CD4-positive, alpha-beta T cell (primary cell): Measurements from ENCODE around the gene FAM221B. TPM values are rescaled to one million over a fixed set of nuclear protein-coding genes. Genes with fewer than 3 reads are reported as not detected.

Source experiments
- ATAC-seq: fragments of 200-7000 bp; cut with Tn5 transposase; one replicate; pipeline ENCODE4 v1.10.0; 2022; ENCODE audit warnings: mild to moderate bottlenecking; ENCODE audit not compliant: poor library complexity
- CTCF ChIA-PET: fragments of 350-600 bp; sonication (Branson Sonifier 250); formaldehyde crosslinking; loops from one replicate; lab custom pipeline; 2021; ENCODE audit warnings: antibody characterized with exemption, inconsistent platforms; lab: Charles Lee
- POLR2A ChIA-PET: fragments of 350-600 bp; sonication (Branson Sonifier 250); formaldehyde crosslinking; loops from one replicate; lab custom pipeline; 2021; ENCODE audit warnings: antibody characterized with exemption, inconsistent platforms; lab: Charles Lee
- DNase-seq, 14 experiments: peaks; one replicate each; pipeline ENCODE4 v3.0.0-alpha.2; 2013 to 2020; ENCODE audit warnings: mixed read lengths in 2 of 14
- H3K27ac ChIP-seq, 2 donors: one replicate each; pipeline versions ENCODE4 v1.5.1 to v1.7.0; 2013; ENCODE audit warnings: low read length in 2 of 2, low read depth in 1 of 2, mild to moderate bottlenecking in 1 of 2
- H3K27me3 ChIP-seq, 2 experiments: 1 replicate in 1 of 2; 2 replicates in 1 of 2; pipeline versions ENCODE4 v1.6.1 to v1.7.0; 2013; ENCODE audit warnings: low read length in 2 of 2, control low read depth in 1 of 2, mild to moderate bottlenecking in 1 of 2, moderate library complexity in 1 of 2; ENCODE audit not compliant: insufficient read depth in 2 of 2, control insufficient read depth in 1 of 2
- H3K36me3 ChIP-seq: one replicate; pipeline ENCODE4 v1.6.1; 2013; ENCODE audit warnings: low read length, control low read depth; ENCODE audit not compliant: insufficient read depth
- H3K4me1 ChIP-seq: one replicate; pipeline ENCODE4 v1.6.1; 2013; ENCODE audit warnings: low read length, control low read depth; ENCODE audit not compliant: insufficient read depth
- H3K4me3 ChIP-seq: one replicate; pipeline ENCODE4 v1.5.1; 2013; ENCODE audit warnings: mild to moderate bottlenecking, low read length, moderate library complexity
- H3K9me3 ChIP-seq, 2 experiments: 1 replicate in 1 of 2; 2 replicates in 1 of 2; pipeline versions ENCODE4 v1.6.1 to v1.7.0; 2013; ENCODE audit warnings: low read length in 2 of 2, mild to moderate bottlenecking in 2 of 2, control low read depth in 1 of 2, moderate library complexity in 1 of 2; ENCODE audit not compliant: control insufficient read depth in 1 of 2, insufficient read depth in 1 of 2
- H3K27ac Mint-ChIP-seq: one replicate; pipeline ENCODE4 v1.8.0; 2020; ENCODE audit warnings: mixed read lengths
- H3K27me3 Mint-ChIP-seq: one replicate; pipeline ENCODE4 v1.8.0; 2021; ENCODE audit warnings: mixed read lengths
- H3K36me3 Mint-ChIP-seq: one replicate; pipeline ENCODE4 v1.8.0; 2021; ENCODE audit warnings: low read depth, mixed read lengths
- H3K4me1 Mint-ChIP-seq: one replicate; pipeline ENCODE4 v1.8.0; 2021; ENCODE audit warnings: low read depth, mixed read lengths
- H3K4me3 Mint-ChIP-seq: one replicate; pipeline ENCODE4 v1.8.0; 2020; ENCODE audit warnings: mild to moderate bottlenecking, mixed read lengths
- H3K9me3 Mint-ChIP-seq: one replicate; pipeline ENCODE4 v1.8.0; 2020; ENCODE audit warnings: mixed read lengths
- intact Hi-C, 2 experiments: fragments of 100-400 bp; cut with DNase I in 1 of 2; cut with micrococcal nuclease in 1 of 2; formaldehyde crosslinking; loops; one replicate each; pipeline versions ENCODE4 v1.15.1 to v1.9.0; 2023 to 2025; cut with DNase I, micrococcal nuclease
- total RNA-seq, 174 experiments: library from RNA in 2 of 174; stranded (reverse) in 2 of 174; gene quantifications; one replicate each; pipeline ENCODE4 v1.2.3 and lab custom pipeline; 2021 to 2026
- TF ChIP-seq, protein P1 (sequence below): fragments of 200-600 bp; IDR thresholded peaks from one replicate; pipeline ENCODE4 v1.8.0; 2022; ENCODE audit warnings: antibody characterized with exemption, mild to moderate bottlenecking

Gene FAM221B
- total RNA-seq, 2 experiments from 2014 or later: not detected

DNA sequence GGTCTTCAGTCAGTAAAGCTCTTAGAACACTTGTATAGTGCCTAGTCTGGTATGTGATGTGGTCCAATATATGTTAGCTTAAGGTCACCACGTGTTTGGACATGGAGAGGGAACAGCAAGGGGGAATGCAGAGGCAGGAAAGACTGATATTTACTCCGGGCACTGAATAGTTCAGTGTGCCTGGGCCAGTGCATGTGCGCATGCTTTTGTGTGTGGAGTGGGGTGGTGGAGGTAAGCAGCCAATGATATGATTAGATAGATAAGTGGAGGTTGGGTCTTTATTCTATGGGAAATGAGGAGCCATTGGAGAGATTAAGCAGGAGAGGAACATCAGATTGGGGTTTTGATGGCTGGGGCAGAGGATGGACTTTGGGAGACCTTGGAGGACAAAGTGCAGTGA, 27.7 kb upstream of the FAM221B start:
- H3K27ac Mint-ChIP-seq: no peak overlapping the region
- H3K27me3 Mint-ChIP-seq: peaks cover 5% of the 10 kb centered on the region
- TF ChIP-seq, protein P1, sequence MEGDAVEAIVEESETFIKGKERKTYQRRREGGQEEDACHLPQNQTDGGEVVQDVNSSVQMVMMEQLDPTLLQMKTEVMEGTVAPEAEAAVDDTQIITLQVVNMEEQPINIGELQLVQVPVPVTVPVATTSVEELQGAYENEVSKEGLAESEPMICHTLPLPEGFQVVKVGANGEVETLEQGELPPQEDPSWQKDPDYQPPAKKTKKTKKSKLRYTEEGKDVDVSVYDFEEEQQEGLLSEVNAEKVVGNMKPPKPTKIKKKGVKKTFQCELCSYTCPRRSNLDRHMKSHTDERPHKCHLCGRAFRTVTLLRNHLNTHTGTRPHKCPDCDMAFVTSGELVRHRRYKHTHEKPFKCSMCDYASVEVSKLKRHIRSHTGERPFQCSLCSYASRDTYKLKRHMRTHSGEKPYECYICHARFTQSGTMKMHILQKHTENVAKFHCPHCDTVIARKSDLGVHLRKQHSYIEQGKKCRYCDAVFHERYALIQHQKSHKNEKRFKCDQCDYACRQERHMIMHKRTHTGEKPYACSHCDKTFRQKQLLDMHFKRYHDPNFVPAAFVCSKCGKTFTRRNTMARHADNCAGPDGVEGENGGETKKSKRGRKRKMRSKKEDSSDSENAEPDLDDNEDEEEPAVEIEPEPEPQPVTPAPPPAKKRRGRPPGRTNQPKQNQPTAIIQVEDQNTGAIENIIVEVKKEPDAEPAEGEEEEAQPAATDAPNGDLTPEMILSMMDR: no peak
- H3K9me3 Mint-ChIP-seq: no peaks in the 10 kb centered on the region
- no peaks in the 10 kb centered on the region for H3K4me1 Mint-ChIP-seq
- ChIA-PET POLR2A (no interaction called here), CTCF (no interaction called here)
- no peaks in the 10 kb centered on the region for H3K27me3 ChIP-seq
- intact Hi-C loops: no loop called here
- H3K36me3 Mint-ChIP-seq: no peaks in the 10 kb centered on the region
- ATAC-seq (no peak), DNase-seq (no peak)
- H3K9me3 ChIP-seq: no peaks in the 10 kb centered on the region
- H3K4me3 Mint-ChIP-seq: no peak overlapping the region
- H3K36me3 ChIP-seq: no peaks in the 10 kb centered on the region
- H3K27ac ChIP-seq: no peak overlapping the region
- no peaks in the 10 kb centered on the region for H3K4me1 ChIP-seq
- H3K4me3 ChIP-seq: no peak overlapping the region

DNA sequence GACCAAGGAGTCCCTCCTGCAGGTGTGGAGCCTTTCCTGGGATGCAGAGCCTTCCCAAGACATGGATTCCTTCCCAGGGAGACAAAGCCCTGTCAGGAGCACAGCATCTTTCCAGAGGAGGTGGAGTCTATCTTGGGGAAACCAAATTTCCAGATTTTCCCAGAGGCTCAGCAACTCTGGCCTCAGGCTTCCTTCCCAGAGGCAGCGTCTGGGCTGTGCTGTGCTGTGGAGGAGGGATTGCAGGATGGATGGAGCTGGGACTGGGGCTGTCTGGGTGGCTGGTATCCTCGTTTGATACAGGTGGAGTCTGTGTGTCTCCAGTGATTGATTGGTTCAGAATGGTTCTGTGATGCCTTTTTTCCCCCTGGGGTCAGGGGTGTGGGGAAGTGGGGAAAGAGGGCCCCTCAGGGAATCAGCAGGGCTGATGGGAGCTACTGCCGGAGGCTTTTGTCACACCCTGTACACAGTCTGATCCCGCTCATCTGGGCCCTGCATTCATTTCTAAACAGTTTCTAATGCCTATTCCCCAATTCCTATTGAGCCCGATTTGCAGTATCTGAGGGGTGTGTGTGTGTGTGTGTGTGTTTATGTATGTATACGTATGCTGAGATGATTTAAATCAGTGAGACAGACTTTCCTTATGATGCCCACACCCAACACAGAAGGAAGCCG, 25.7 kb upstream of the FAM221B start:
- Histone ChIP-seq H3K9me3 (no peaks in the 10 kb centered on the region), H3K27ac (no peak overlapping the region), H3K4me3 (no peak overlapping the region), H3K27me3 (no peaks in the 10 kb centered on the region), H3K36me3 (no peaks in the 10 kb centered on the region), H3K4me1 (no peaks in the 10 kb centered on the region)
- intact Hi-C loops: no loop called here
- ATAC-seq (no peak), DNase-seq (no peak)
- H3K9me3 Mint-ChIP-seq: no peaks in the 10 kb centered on the region
- H3K4me3 Mint-ChIP-seq: no peak overlapping the region
- no peaks in the 10 kb centered on the region for H3K36me3 Mint-ChIP-seq
- H3K27me3 Mint-ChIP-seq: no peaks in the 10 kb centered on the region
- TF ChIP-seq, protein P1: no peak
- H3K4me1 Mint-ChIP-seq: no peaks in the 10 kb centered on the region
- POLR2A ChIA-PET: no interaction called here
- CTCF ChIA-PET: no interaction called here
- H3K27ac Mint-ChIP-seq: no peak overlapping the region

DNA sequence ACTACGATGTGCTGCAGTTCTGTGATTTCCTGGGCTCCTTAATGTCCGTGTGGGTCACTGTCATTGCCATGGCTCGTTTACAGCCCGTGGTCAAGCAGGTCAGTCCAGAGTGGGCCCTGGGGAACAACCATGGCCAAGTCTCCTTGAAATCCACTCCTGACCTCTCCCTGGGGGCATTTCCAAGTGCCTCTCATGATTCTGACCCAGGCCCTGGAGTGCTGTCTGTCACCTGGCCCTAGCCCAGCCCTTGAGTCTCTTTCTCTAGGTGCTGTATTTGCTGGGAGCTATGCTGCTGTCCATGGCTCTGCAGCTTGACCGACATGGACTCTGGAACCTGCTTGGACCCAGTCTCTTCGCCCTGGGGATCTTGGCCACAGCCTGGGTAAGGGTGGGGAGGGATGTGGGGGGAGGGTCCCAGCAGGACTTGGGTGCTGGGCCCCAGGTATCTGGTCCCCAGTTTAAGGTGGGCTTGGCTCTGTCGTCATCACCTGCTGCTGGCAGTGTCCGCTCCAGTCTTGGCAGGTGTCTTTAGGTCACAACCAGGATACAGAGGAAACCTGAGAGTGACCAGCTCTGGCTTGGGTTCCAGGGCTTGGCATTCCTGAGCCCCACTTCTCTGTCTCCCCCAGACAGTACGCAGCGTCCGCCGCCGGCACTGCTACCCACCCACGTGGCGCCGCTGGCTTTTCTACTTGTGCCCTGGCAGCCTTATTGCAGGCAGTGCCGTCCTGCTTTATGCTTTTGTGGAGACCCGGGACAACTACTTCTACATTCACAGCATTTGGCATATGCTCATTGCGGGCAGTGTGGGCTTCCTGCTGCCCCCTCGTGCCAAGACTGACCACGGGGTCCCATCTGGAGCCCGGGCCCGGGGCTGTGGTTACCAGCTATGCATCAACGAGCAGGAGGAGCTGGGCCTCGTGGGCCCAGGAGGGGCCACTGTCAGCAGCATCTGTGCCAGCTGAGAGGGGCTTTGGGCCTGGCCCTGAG, 24.6 kb upstream of the FAM221B start:
- TF ChIP-seq, protein P1: no peak
- H3K27ac ChIP-seq: no peak overlapping the region
- Mint-ChIP-seq H3K4me3 (no peak overlapping the region), H3K27me3 (no peaks in the 10 kb centered on the region), H3K36me3 (peaks cover 2% of the 10 kb centered on the region), H3K27ac (no peak overlapping the region), H3K9me3 (no peaks in the 10 kb centered on the region), H3K4me1 (no peaks in the 10 kb centered on the region)
- no peaks in the 10 kb centered on the region for H3K27me3 ChIP-seq
- no peaks in the 10 kb centered on the region for H3K9me3 ChIP-seq
- DNase-seq: no peak
- no peak for ATAC-seq
- POLR2A ChIA-PET: no interaction called here
- CTCF ChIA-PET: interaction anchor here (0.5 kb wide), 1 partner anchor 85 kb away, joined by 3 read pairs; no protein-coding TSS in a partner anchor
- no peaks in the 10 kb centered on the region for H3K36me3 ChIP-seq
- intact Hi-C loops: no loop called here
- H3K4me3 ChIP-seq: no peak overlapping the region
- H3K4me1 ChIP-seq: no peaks in the 10 kb centered on the region
